ENCODE measurements around the gene STK17B. TPM values are rescaled to one million over a fixed set of nuclear protein-coding genes. Genes with fewer than 3 reads are reported as not detected.

Gene STK17B
- total and polyA plus RNA-seq, 9 of the 15 experiments (the other 6 are each of a cell fraction or from before 2014, with no cell fraction given), result 2.3 to 17.7 (median 8.5) TPM

- no peak for TF ChIP-seq ZNF212 (CRISPR knock-in tag; IDR thresholded peaks at IDR 0.05)
- TF ChIP-seq HNRNPK (IDR thresholded peaks at IDR 0.05; ENCODE audit: low read depth, low read length, poor library complexity, severe bottlenecking), result no peak
- no peak for TF ChIP-seq DNMT1 (IDR thresholded peaks at IDR 0.05)
- TF ChIP-seq ZBTB26 (CRISPR knock-in tag; IDR thresholded peaks at IDR 0.05), result no peak
- TF ChIP-seq TCF7L2 (IDR thresholded peaks at IDR 0.05; ENCODE audit: low read depth, low read length), result no peak
Measured at GRCh38 chr2:196148736-196149135, 22.6 kb downstream of the STK17B start (continued).

GRCh38 chr2:196145256-196145655 is 26.1 kb downstream of the STK17B start:
- intact Hi-C loops (cut with micrococcal nuclease) (no loop called here), in situ Hi-C loops (cut with MboI) (loop anchor here (25.0 kb wide), 1 partner anchor 592 kb away; no protein-coding TSS in a partner anchor)
- no peak overlapping the region for H2AFZ ChIP-seq (ENCODE audit: low read depth, low read length)
- TF ChIP-seq POLR2AphosphoS2 (IDR thresholded peaks at IDR 0.05; ENCODE audit: low read length) (no peak), ZNF449 (CRISPR knock-in tag; IDR thresholded peaks at IDR 0.05) (no peak), NFIC (IDR thresholded peaks at IDR 0.05) (no peak), HSF4 (CRISPR knock-in tag; IDR thresholded peaks at IDR 0.05; ENCODE audit: borderline replicate concordance) (no peak), ESRRB (CRISPR knock-in tag; IDR thresholded peaks at IDR 0.05; ENCODE audit: borderline replicate concordance) (no peak), HDGF (IDR thresholded peaks at IDR 0.05) (no peak), GATAD2A (IDR thresholded peaks at IDR 0.05) (no peak), E2F6 (IDR thresholded peaks at IDR 0.05; ENCODE audit: borderline replicate concordance in 1 of 2, extremely low read depth in 1 of 2, insufficient read depth in 1 of 2, insufficient read length in 1 of 2, low read depth in 1 of 2, low read length in 1 of 2, poor library complexity in 1 of 2, severe bottlenecking in 1 of 2) (no peak), RFX5 (IDR thresholded peaks at IDR 0.05; ENCODE audit: low read depth, low read length) (no peak), CEBPB (tag; IDR thresholded peaks at IDR 0.05) (no peak), KLF13 (tag; IDR thresholded peaks at IDR 0.05; ENCODE audit: borderline replicate concordance, low read depth) (no peak)
- peaks cover 51% of the 10 kb centered on the region for H3K36me3 ChIP-seq (ENCODE audit: control insufficient read depth, insufficient read depth, low read length)
- FAIRE-seq (no peak), DNase-seq (ENCODE audit: extremely low read depth in 1 of 4, low spot score in 3 of 4) (no peak), ATAC-seq (no peak)
- H3K79me2 ChIP-seq (ENCODE audit: control insufficient read depth, insufficient read depth, low read length), result peaks cover 3% of the 10 kb centered on the region; the same call in 1 of the 3 replicates
- CTCF ChIA-PET (ENCODE audit: low intra/inter-chr PET ratio), result no interaction called here
- H3K9ac ChIP-seq (ENCODE audit: insufficient read depth in 1 of 2, low read depth in 2 of 2, low read length in 2 of 2), result no peak overlapping the region
- no peak overlapping the region for H3K4me2 ChIP-seq (ENCODE audit: insufficient read depth, low read length)
- no peak overlapping the region for H3K27ac ChIP-seq (ENCODE audit: extremely low read depth, low read depth, low read length)
- H3K9me3 ChIP-seq (replicated peaks; ENCODE audit: control insufficient read depth, insufficient read depth, low read depth, low read length), result no peaks in the 10 kb centered on the region
- POLR2A ChIA-PET, result no interaction called here
- H3K9me1 ChIP-seq (ENCODE audit: control insufficient read depth, insufficient read depth, low read length), result no peaks in the 10 kb centered on the region
- H3K4me1 ChIP-seq (replicated peaks in 1 of 2; ENCODE audit: control insufficient read depth in 2 of 2, insufficient read depth in 2 of 2, low read length in 2 of 2), result no peaks in the 10 kb centered on the region
- no peaks in the 10 kb centered on the region for H3K27me3 ChIP-seq (ENCODE audit: control insufficient read depth in 2 of 2, insufficient read depth in 2 of 2, low read length in 2 of 2)
- WGBS (ENCODE audit: insufficient coverage, low coverage, missing lambda C conversion rate), result 68% methylated on average over 2 of the region's 2 CpGs
- no peaks in the 10 kb centered on the region for H4K20me1 ChIP-seq (replicated peaks; ENCODE audit: control insufficient read depth, insufficient read depth, low read length)
- no TSS peak for BruUV-seq (replicated peaks)
- no peak overlapping the region for H3K4me3 ChIP-seq
